IMR-90 (cell line): ENCODE measurements around the gene TCIRG1. TPM values are rescaled to one million over a fixed set of nuclear protein-coding genes. Genes with fewer than 3 reads are reported as not detected.

Experiments
- ATAC-seq: fragments of 200-7000 bp; cut with Tn5 transposase; 2 replicates; pipeline ENCODE4 v1.9.1; 2020; ENCODE audit warnings: low read depth, mild to moderate bottlenecking, moderate library complexity
- BruUV-seq: library from RNA; stranded (reverse); fragments of 400-500 nt; replicated peaks from 2 replicates; lab custom pipeline; 2021; lab: Mats Ljungman, UMichigan
- CTCF ChIA-PET: fragments of 300-600 bp; formaldehyde crosslinking; extraction: SDS; loops from one replicate; lab custom pipeline; 2021; ENCODE audit warnings: antibody characterized with exemption; lab: Yijun Ruan, JAX
- POLR2A ChIA-PET: fragments of 300-600 bp; sonication (Branson Sonifier 250); formaldehyde crosslinking; loops from one replicate; lab custom pipeline; 2022; ENCODE audit warnings: antibody characterized with exemption; ENCODE audit not compliant: unreplicated experiment; lab: Charles Lee
- DNase-seq: peaks from one replicate; pipeline ENCODE4 v3.0.0; 2013
- H2AFZ ChIP-seq: replicated peaks from 2 replicates; pipeline ENCODE3; 2013; ENCODE audit warnings: low read length, mild to moderate bottlenecking; ENCODE audit not compliant: poor library complexity
- H2AK5ac ChIP-seq: 2 replicates; pipeline ENCODE4 v1.6.1; 2013; ENCODE audit warnings: low read depth, low read length, inconsistent platforms
- H2AK9ac ChIP-seq: replicated peaks from 2 replicates; pipeline ENCODE3; 2013; ENCODE audit warnings: mild to moderate bottlenecking, low read depth, low read length, moderate library complexity; ENCODE audit not compliant: poor library complexity
- H2BK120ac ChIP-seq: 2 replicates; pipeline ENCODE4 v1.6.1; 2013; ENCODE audit warnings: low read depth, low read length, inconsistent platforms
- H2BK15ac ChIP-seq: 3 replicates; pipeline ENCODE4 v1.6.1; 2013; ENCODE audit warnings: low read depth, low read length, inconsistent platforms
- H2BK20ac ChIP-seq: 2 replicates; pipeline ENCODE4 v1.6.1; 2013; ENCODE audit warnings: low read depth, mild to moderate bottlenecking, inconsistent platforms, low read length, moderate library complexity
- H2BK5ac ChIP-seq: 2 replicates; pipeline ENCODE4 v1.6.1; 2013; ENCODE audit warnings: mild to moderate bottlenecking, low read depth, low read length, inconsistent platforms; ENCODE audit not compliant: poor library complexity, severe bottlenecking
- H3K14ac ChIP-seq: replicated peaks from 2 replicates; pipeline ENCODE4 v1.6.1; 2013; ENCODE audit warnings: low read depth, low read length, inconsistent platforms
- H3K18ac ChIP-seq: 2 replicates; pipeline ENCODE4 v1.6.1; 2013; ENCODE audit warnings: low read depth, low read length, control low read depth
- H3K23ac ChIP-seq: 2 replicates; pipeline ENCODE4 v1.6.1; 2013; ENCODE audit warnings: low read depth, low read length, inconsistent platforms
- H3K27ac ChIP-seq: 2 replicates; pipeline ENCODE4 v1.5.1; 2013; ENCODE audit warnings: mild to moderate bottlenecking, control low read depth, low read length; ENCODE audit not compliant: insufficient read depth
- H3K27me3 ChIP-seq: 2 replicates; pipeline ENCODE4 v1.6.1; 2013; ENCODE audit warnings: low read length; ENCODE audit not compliant: control insufficient read depth, insufficient read depth
- H3K36me3 ChIP-seq: 2 replicates; pipeline ENCODE4 v1.6.1; 2013; ENCODE audit warnings: low read length, mixed read lengths; ENCODE audit not compliant: control insufficient read depth, insufficient read depth
- H3K4ac ChIP-seq: 2 replicates; pipeline ENCODE4 v1.6.1; 2013; ENCODE audit warnings: low read depth, low read length, inconsistent platforms
- H3K4me1 ChIP-seq: 2 replicates; pipeline ENCODE4 v1.6.1; 2013; ENCODE audit warnings: low read length, mixed read lengths; ENCODE audit not compliant: control insufficient read depth, insufficient read depth
- H3K4me2 ChIP-seq: 2 replicates; pipeline ENCODE4 v1.6.1; 2013; ENCODE audit warnings: low read depth, mild to moderate bottlenecking, control low read depth, low read length, moderate library complexity
- H3K4me3 ChIP-seq: 2 replicates; pipeline ENCODE4 v1.5.1; 2013; ENCODE audit warnings: low read depth, mild to moderate bottlenecking, control low read depth, low read length, moderate library complexity; ENCODE audit not compliant: insufficient read depth
- H3K56ac ChIP-seq: 2 replicates; pipeline ENCODE4 v1.6.1; 2013; ENCODE audit warnings: low read length, inconsistent platforms; ENCODE audit not compliant: insufficient read depth; ENCODE audit errors: extremely low read depth
- H3K79me1 ChIP-seq, 2 experiments: 2 replicates each; pipeline ENCODE4 v1.6.1; 2013; ENCODE audit warnings: low read length in 2 of 2, inconsistent platforms in 1 of 2, low read depth in 1 of 2
- H3K9ac ChIP-seq: 2 replicates; pipeline ENCODE4 v1.6.1; 2013; ENCODE audit warnings: low read depth, low read length, control low read depth
- H3K9me1 ChIP-seq: 2 replicates; pipeline ENCODE4 v1.6.1; 2013; ENCODE audit warnings: low read length, inconsistent platforms; ENCODE audit not compliant: insufficient read depth
- H3K9me3 ChIP-seq: 2 replicates; pipeline ENCODE4 v1.6.1; 2013; ENCODE audit warnings: low read length; ENCODE audit not compliant: control insufficient read depth, insufficient read depth
- H4K20me1 ChIP-seq: 2 replicates; pipeline ENCODE4 v1.6.1; 2013; ENCODE audit warnings: low read length, inconsistent platforms; ENCODE audit not compliant: insufficient read depth
- H4K5ac ChIP-seq: 2 replicates; pipeline ENCODE4 v1.6.1; 2013; ENCODE audit warnings: mild to moderate bottlenecking, low read depth, low read length, control low read depth
- H4K8ac ChIP-seq, 2 experiments: 2 replicates each; pipeline ENCODE4 v1.6.1; 2013; ENCODE audit warnings: low read depth in 2 of 2, low read length in 2 of 2, control low read depth in 1 of 2, inconsistent platforms in 1 of 2
- H4K91ac ChIP-seq: 2 replicates; pipeline ENCODE4 v1.6.1; 2013; ENCODE audit warnings: low read depth, low read length, inconsistent platforms; ENCODE audit not compliant: insufficient read depth
- BHLHE40 ChIP-seq: fragments of 150-350 bp; IDR thresholded peaks from 2 replicates; pipeline ENCODE4 v1.6.1; 2016; ENCODE audit warnings: mild to moderate bottlenecking, low read depth, low read length
- CEBPB ChIP-seq: IDR thresholded peaks from 2 replicates; pipeline ENCODE4 v1.6.1; 2012; ENCODE audit warnings: low read depth, low read length, improper control_type of control experiment
- CHD1 ChIP-seq: IDR thresholded peaks from 2 replicates; pipeline ENCODE4 v1.6.1; 2012; ENCODE audit warnings: low read depth, low read length, improper control_type of control experiment
- FOS ChIP-seq: fragments of 150-350 bp; IDR thresholded peaks from 2 replicates; pipeline ENCODE4 v1.6.1; 2016; ENCODE audit warnings: low read depth, low read length
- MAFK ChIP-seq: IDR thresholded peaks from 2 replicates; pipeline ENCODE4 v1.6.1; 2012; ENCODE audit warnings: low read depth, low read length, improper control_type of control experiment
- MAZ ChIP-seq: IDR thresholded peaks from 2 replicates; pipeline ENCODE4 v1.6.1; 2012; ENCODE audit warnings: low read depth, mild to moderate bottlenecking, low read length, improper control_type of control experiment, moderate library complexity, borderline replicate concordance
- MXI1 ChIP-seq: IDR thresholded peaks from 2 replicates; pipeline ENCODE4 v1.6.1; 2012; ENCODE audit warnings: low read depth, mild to moderate bottlenecking, low read length, moderate library complexity, borderline replicate concordance
- NFE2L2 ChIP-seq: fragments of 150-350 bp; IDR thresholded peaks from 2 replicates; pipeline ENCODE4 v1.6.1; 2016; ENCODE audit warnings: low read depth, mild to moderate bottlenecking, low read length
- POLR2A ChIP-seq: IDR thresholded peaks from 2 replicates; pipeline ENCODE4 v1.6.1; 2012; ENCODE audit warnings: mild to moderate bottlenecking, low read depth, low read length
- RAD21 ChIP-seq: IDR thresholded peaks from 2 replicates; pipeline ENCODE4 v1.6.1; 2012; ENCODE audit warnings: low read length, improper control_type of control experiment
- RCOR1 ChIP-seq: IDR thresholded peaks from 2 replicates; pipeline ENCODE4 v1.6.1; 2012; ENCODE audit warnings: mild to moderate bottlenecking, low read length, improper control_type of control experiment; ENCODE audit not compliant: insufficient replicate concordance
- RFX5 ChIP-seq: IDR thresholded peaks from 2 replicates; pipeline ENCODE4 v1.8.0; 2012; ENCODE audit warnings: low read depth, mild to moderate bottlenecking, low read length, moderate library complexity
- SMC3 ChIP-seq: fragments of 150-350 bp; IDR thresholded peaks from 2 replicates; pipeline ENCODE4 v1.6.1; 2016; ENCODE audit warnings: low read depth, mild to moderate bottlenecking, antibody characterized with exemption, low read length, moderate library complexity
- WGBS, 2 experiments: methylation state at CpG; one replicate each; pipeline versions ENCODE4 v1.1.5 to v1.1.7; 2013; ENCODE audit warnings: missing lambda C conversion rate in 2 of 2; ENCODE audit not compliant: insufficient read length in 1 of 2; ENCODE audit errors: extremely low coverage in 2 of 2; 5-methylcytosine and 5-hydroxymethylcytosine counted together
- dilution Hi-C: fragments of 300-500 bp; cut with HindIII; formaldehyde crosslinking; loops from one replicate; pipeline ENCODE4 v1.14.3; 2018; ENCODE audit warnings: low sequenced_read_pairs; ENCODE audit not compliant: unreplicated experiment
- in situ Hi-C: fragments of 300-500 bp; cut with MboI; formaldehyde crosslinking; loops from 3 replicates; pipeline ENCODE4 v1.14.3; 2019; ENCODE audit warnings: low sequenced_read_pairs, inconsistent platforms, mixed read lengths
- intact Hi-C: fragments of 100-400 bp; cut with micrococcal nuclease; formaldehyde crosslinking; loops from 2 replicates; pipeline ENCODE4 v1.10.0; 2022
- polyA plus RNA-seq, 3 experiments: library from polyadenylated mRNA; depleted of rRNA; stranded (reverse); fragments of >200 nt; gene quantifications; 2 replicates each; pipeline ENCODE4 v1.2.3, GENCODE V29; 2012; ENCODE audit warnings: low replicate concordance in 1 of 3
- total RNA-seq: library from RNA; depleted of rRNA; stranded (reverse); fragments of >200 nt; gene quantifications from 2 replicates; pipeline ENCODE4 v1.2.3, GENCODE V29; 2012
- TF ChIP-seq, protein P1 (sequence below): conservative IDR thresholded peaks from 2 replicates; pipeline ENCODE4 v1.5.1; 2012; ENCODE audit warnings: mild to moderate bottlenecking, low read depth, low read length, improper control_type of control experiment
- TF ChIP-seq, protein P2 (sequence below): fragments of 150-350 bp; IDR thresholded peaks from 2 replicates; pipeline ENCODE4 v1.6.1; 2016; ENCODE audit warnings: low read depth, mild to moderate bottlenecking, low read length, moderate library complexity, borderline replicate concordance
- TF ChIP-seq, protein P3 (sequence below): fragments of 150-350 bp; IDR thresholded peaks from 2 replicates; pipeline ENCODE4 v1.6.1; 2017; ENCODE audit warnings: mild to moderate bottlenecking, antibody characterized with exemption, low read length, low read depth

The TCIRG1 gene
- total and polyA plus RNA-seq, 2 of the 4 experiments (the other 2 are of a cell fraction), result 25.3 to 117 TPM

DNA sequence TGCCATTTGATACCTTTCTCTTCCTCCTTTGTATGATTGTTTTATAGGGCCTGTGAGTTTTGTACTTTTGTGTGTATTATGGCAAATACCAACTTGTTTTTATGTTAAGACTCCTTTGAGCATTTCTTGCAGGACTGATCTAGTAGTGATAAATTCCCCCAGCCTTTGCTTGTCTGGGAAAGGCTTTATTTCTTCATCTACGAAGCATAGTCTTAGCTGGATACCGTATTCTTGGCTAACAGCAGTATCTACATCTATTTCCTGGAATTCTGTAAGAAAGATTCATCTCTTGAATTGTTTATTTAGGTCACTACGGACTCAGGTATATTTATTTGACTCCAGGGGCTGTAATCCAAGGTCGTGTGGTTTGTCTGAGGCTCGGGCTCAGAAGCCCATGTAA lies 14.3 kb upstream of the TCIRG1 start:
- H3K4me3 ChIP-seq, result no peak overlapping the region
- intact Hi-C loops (no loop called here), dilution Hi-C loops (no loop called here), in situ Hi-C loops (no loop called here)
- H2BK5ac ChIP-seq, result no peak overlapping the region
- POLR2A ChIA-PET, result no interaction called here
- no peak overlapping the region for H3K4me2 ChIP-seq
- CTCF ChIA-PET, result no interaction called here
- no peak overlapping the region for H3K14ac ChIP-seq
- H4K20me1 ChIP-seq, result no peaks in the 10 kb centered on the region
- H2BK120ac ChIP-seq, result no peak overlapping the region
- H2AFZ ChIP-seq, result no peak overlapping the region
- no peak overlapping the region for H3K23ac ChIP-seq
- H3K9me3 ChIP-seq, result no peaks in the 10 kb centered on the region
- ATAC-seq, result no peak
- BruUV-seq, result no TSS peak
- no peak overlapping the region for H3K27ac ChIP-seq
- H2BK20ac ChIP-seq, result no peak overlapping the region
- no peak overlapping the region for H2AK5ac ChIP-seq
- H3K4me1 ChIP-seq, result peaks cover 25% of the 10 kb centered on the region
- H3K79me1 ChIP-seq, result peaks cover 14 to 28% of the 10 kb centered on the region in 2 experiments; a peak in 2 of 4 replicates
- no peak overlapping the region for H3K9ac ChIP-seq
- no peak for TF ChIP-seq SMC3
- TF ChIP-seq, protein P1, sequence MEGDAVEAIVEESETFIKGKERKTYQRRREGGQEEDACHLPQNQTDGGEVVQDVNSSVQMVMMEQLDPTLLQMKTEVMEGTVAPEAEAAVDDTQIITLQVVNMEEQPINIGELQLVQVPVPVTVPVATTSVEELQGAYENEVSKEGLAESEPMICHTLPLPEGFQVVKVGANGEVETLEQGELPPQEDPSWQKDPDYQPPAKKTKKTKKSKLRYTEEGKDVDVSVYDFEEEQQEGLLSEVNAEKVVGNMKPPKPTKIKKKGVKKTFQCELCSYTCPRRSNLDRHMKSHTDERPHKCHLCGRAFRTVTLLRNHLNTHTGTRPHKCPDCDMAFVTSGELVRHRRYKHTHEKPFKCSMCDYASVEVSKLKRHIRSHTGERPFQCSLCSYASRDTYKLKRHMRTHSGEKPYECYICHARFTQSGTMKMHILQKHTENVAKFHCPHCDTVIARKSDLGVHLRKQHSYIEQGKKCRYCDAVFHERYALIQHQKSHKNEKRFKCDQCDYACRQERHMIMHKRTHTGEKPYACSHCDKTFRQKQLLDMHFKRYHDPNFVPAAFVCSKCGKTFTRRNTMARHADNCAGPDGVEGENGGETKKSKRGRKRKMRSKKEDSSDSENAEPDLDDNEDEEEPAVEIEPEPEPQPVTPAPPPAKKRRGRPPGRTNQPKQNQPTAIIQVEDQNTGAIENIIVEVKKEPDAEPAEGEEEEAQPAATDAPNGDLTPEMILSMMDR, result no peak
- no peak for TF ChIP-seq BHLHE40
- TF ChIP-seq CEBPB, result no peak
- TF ChIP-seq CHD1, result no peak
- TF ChIP-seq FOS, result no peak
- TF ChIP-seq, protein P2, sequence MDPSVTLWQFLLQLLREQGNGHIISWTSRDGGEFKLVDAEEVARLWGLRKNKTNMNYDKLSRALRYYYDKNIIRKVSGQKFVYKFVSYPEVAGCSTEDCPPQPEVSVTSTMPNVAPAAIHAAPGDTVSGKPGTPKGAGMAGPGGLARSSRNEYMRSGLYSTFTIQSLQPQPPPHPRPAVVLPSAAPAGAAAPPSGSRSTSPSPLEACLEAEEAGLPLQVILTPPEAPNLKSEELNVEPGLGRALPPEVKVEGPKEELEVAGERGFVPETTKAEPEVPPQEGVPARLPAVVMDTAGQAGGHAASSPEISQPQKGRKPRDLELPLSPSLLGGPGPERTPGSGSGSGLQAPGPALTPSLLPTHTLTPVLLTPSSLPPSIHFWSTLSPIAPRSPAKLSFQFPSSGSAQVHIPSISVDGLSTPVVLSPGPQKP, result no peak
- no peak for TF ChIP-seq POLR2A
- no peak for TF ChIP-seq RAD21
- no peak for TF ChIP-seq NFE2L2
- no peak for TF ChIP-seq MAZ
- no peak for TF ChIP-seq RCOR1
- TF ChIP-seq MXI1, result no peak
- no peak for TF ChIP-seq RFX5
- TF ChIP-seq, protein P3, sequence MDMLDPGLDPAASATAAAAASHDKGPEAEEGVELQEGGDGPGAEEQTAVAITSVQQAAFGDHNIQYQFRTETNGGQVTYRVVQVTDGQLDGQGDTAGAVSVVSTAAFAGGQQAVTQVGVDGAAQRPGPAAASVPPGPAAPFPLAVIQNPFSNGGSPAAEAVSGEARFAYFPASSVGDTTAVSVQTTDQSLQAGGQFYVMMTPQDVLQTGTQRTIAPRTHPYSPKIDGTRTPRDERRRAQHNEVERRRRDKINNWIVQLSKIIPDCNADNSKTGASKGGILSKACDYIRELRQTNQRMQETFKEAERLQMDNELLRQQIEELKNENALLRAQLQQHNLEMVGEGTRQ, result no peak
- TF ChIP-seq MAFK, result no peak
- no peak overlapping the region for H4K91ac ChIP-seq
- H3K27me3 ChIP-seq, result no peaks in the 10 kb centered on the region
- WGBS, 2 experiments, result no CpG with 5 or more reads among the region's 5 CpGs
- no peak overlapping the region for H2BK15ac ChIP-seq
- no peak overlapping the region for H4K8ac ChIP-seq
- peaks cover 7% of the 10 kb centered on the region for H3K9me1 ChIP-seq
- H3K18ac ChIP-seq, result no peak overlapping the region
- H3K36me3 ChIP-seq, result peaks cover 26% of the 10 kb centered on the region
- no peak for DNase-seq
- no peak overlapping the region for H2AK9ac ChIP-seq
- H3K4ac ChIP-seq, result no peak overlapping the region
- H4K5ac ChIP-seq, result no peak overlapping the region
- no peak overlapping the region for H3K56ac ChIP-seq
